ENCODE results near the gene ATXN7L1. TPM values are rescaled to one million over a fixed set of nuclear protein-coding genes. Genes with fewer than 3 reads are reported as not detected.

ATXN7L1 gene
- total RNA-seq, 1 experiment from 2014 or later, result 29.9 TPM

- ChIA-PET CTCF (no interaction called here), POLR2A (ENCODE audit: low non-redundant PET) (no interaction called here)
- no peak for TF ChIP-seq EZH2 (IDR thresholded peaks at IDR 0.05; ENCODE audit: borderline replicate concordance, low read depth, low read length, poor library complexity, severe bottlenecking)
- TF ChIP-seq CTCF (conservative IDR thresholded peaks at IDR 0.05; ENCODE audit: low read depth, low read length), result no peak
- H3K27ac ChIP-seq (ENCODE audit: low read depth, low read length, poor library complexity, severe bottlenecking), result no peak overlapping the region
- intact Hi-C loops (cut with micrococcal nuclease; ENCODE audit: unreplicated experiment), result no loop called here
- H3K4me3 ChIP-seq (ENCODE audit: low read depth, low read length, poor library complexity, severe bottlenecking), result no peak overlapping the region
- H3K27me3 ChIP-seq (replicated peaks; ENCODE audit: insufficient read depth, low read depth, low read length, poor library complexity), result no peaks in the 10 kb centered on the region
- no TSS peak for BruUV-seq (replicated peaks)
- H3K4me1 ChIP-seq (ENCODE audit: insufficient read depth, low read length, poor library complexity, severe bottlenecking), result peaks cover 26% of the 10 kb centered on the region
- DNase-seq (ENCODE audit: low spot score), result no peak
- H3K9me3 ChIP-seq (ENCODE audit: low read depth, low read length, poor library complexity, severe bottlenecking), result no peaks in the 10 kb centered on the region
- no peaks in the 10 kb centered on the region for H3K36me3 ChIP-seq (ENCODE audit: insufficient read depth, low read length, poor library complexity, severe bottlenecking)
These were observed 99.2 kb downstream of the ATXN7L1 start for GRCh38 chr7:105776986-105777910.

GRCh38 chr7:105776068-105776790 is 100.2 kb downstream of the ATXN7L1 start:
- intact Hi-C loops (cut with micrococcal nuclease; ENCODE audit: unreplicated experiment), result no loop called here
- H3K4me3 ChIP-seq (ENCODE audit: low read depth, low read length, poor library complexity, severe bottlenecking), result no peak overlapping the region
- no peak for DNase-seq (ENCODE audit: low spot score)
- no peaks in the 10 kb centered on the region for H3K9me3 ChIP-seq (ENCODE audit: low read depth, low read length, poor library complexity, severe bottlenecking)
- ChIA-PET CTCF (no interaction called here), POLR2A (ENCODE audit: low non-redundant PET) (no interaction called here)
- no peaks in the 10 kb centered on the region for H3K36me3 ChIP-seq (ENCODE audit: insufficient read depth, low read length, poor library complexity, severe bottlenecking)
- no peak overlapping the region for H3K27ac ChIP-seq (ENCODE audit: low read depth, low read length, poor library complexity, severe bottlenecking)
- no TSS peak for BruUV-seq (replicated peaks)
- no peaks in the 10 kb centered on the region for H3K27me3 ChIP-seq (replicated peaks; ENCODE audit: insufficient read depth, low read depth, low read length, poor library complexity)
- peaks cover 31% of the 10 kb centered on the region for H3K4me1 ChIP-seq (ENCODE audit: insufficient read depth, low read length, poor library complexity, severe bottlenecking)
- TF ChIP-seq EZH2 (IDR thresholded peaks at IDR 0.05; ENCODE audit: borderline replicate concordance, low read depth, low read length, poor library complexity, severe bottlenecking) (no peak), CTCF (conservative IDR thresholded peaks at IDR 0.05; ENCODE audit: low read depth, low read length) (no peak)

GRCh38 chr7:105775580-105775979 is 100.8 kb downstream of the ATXN7L1 start:
- no peaks in the 10 kb centered on the region for H3K9me3 ChIP-seq (ENCODE audit: low read depth, low read length, poor library complexity, severe bottlenecking)
- no peak overlapping the region for H3K27ac ChIP-seq (ENCODE audit: low read depth, low read length, poor library complexity, severe bottlenecking)
- TF ChIP-seq CTCF (conservative IDR thresholded peaks at IDR 0.05; ENCODE audit: low read depth, low read length), result no peak
- TF ChIP-seq EZH2 (IDR thresholded peaks at IDR 0.05; ENCODE audit: borderline replicate concordance, low read depth, low read length, poor library complexity, severe bottlenecking), result no peak
- peaks cover 30% of the 10 kb centered on the region for H3K4me1 ChIP-seq (ENCODE audit: insufficient read depth, low read length, poor library complexity, severe bottlenecking)
- H3K36me3 ChIP-seq (ENCODE audit: insufficient read depth, low read length, poor library complexity, severe bottlenecking), result no peaks in the 10 kb centered on the region
- no peaks in the 10 kb centered on the region for H3K27me3 ChIP-seq (replicated peaks; ENCODE audit: insufficient read depth, low read depth, low read length, poor library complexity)
- no TSS peak for BruUV-seq (replicated peaks)
- no peak for DNase-seq (ENCODE audit: low spot score)
- intact Hi-C loops (cut with micrococcal nuclease; ENCODE audit: unreplicated experiment), result no loop called here
- H3K4me3 ChIP-seq (ENCODE audit: low read depth, low read length, poor library complexity, severe bottlenecking), result no peak overlapping the region
- ChIA-PET CTCF (no interaction called here), POLR2A (ENCODE audit: low non-redundant PET) (no interaction called here)
